ENCODE results near the gene SEC11A.
"Not testable (repeated sequence)": the region's sequence is repeated elsewhere in the genome, so short reads cannot be mapped to it uniquely, and the experiment has no call there.

Gene SEC11A

DNA sequence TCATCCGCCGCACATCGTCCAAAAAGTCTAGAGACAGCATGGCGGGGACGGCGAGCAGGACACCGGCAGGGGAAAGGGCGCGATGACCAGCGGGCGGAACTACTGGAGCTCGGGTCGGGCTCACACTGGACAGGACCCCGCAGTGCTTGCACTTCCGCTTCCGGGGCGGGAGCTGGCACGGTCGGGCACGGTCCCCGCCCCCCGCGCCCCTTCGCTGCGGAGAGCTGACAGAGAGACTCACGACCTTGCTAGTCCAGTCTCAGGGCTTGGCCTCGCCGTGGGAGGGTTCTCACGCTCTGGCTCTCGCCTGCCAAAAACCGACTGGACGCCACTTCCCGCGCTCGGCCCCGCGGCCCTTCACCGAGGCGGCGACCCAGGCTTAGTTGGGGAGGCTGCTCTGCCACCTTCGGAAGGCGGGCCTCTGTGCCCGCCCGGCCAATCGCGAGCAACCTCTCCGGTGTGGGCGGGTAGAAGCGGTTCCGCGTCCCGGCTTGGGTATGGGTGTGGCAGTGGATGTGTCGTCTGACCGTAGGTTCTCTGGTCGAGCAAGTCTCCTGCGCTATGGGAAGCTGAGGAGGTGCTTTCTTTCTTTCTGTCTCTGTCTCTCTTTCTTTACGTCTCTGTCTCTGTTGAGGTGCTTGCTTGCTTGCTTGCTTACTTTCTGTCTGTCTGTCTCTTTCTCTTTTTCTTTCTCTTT, at the start of gene SEC11A:
TSS of gene SEC11A (minus strand) at position 104 of the 697 bp plus-strand sequence. CDS start at position 40, 64 bp downstream.
- DNase-seq = peak; percentile 75

DNA sequence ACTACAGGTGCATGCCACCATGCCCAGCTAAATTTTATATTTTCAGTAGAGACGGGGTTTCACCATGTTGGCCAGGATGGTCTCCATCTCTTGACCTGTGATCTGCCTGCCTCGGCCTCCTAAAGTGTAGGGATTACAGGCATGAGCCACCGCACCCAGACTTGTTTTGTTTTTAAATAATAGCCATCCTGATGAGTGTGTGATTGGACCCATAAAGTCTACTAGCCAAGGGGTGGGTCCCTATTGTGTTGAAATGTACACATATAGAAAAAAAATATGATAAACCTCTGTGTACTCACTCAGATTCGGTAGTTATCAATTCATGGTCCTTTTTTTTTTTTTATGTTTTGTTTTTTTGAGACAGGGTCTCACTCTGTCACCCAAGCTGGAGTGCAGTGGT, 49.7 kb upstream of the SEC11A start:
- no peak for DNase-seq

DNA sequence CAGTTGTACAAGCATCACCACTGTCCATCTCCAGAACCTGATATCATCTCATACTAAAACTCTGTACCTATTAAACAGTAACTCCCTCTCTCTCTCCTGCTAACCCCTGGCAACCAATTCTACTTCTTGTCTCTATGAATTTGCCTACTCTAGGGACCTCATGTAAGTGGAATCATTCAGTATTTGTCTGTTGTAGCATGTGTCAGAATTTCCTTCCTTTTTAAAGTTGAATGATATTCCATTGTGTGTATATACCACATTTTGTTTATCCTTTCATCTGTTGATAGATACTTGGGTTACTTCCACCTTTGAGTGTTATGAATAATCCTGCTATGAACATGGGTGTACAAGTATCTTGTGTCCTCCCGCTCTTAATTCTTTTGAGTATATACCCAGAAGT, 49.0 kb upstream of the SEC11A start:
- DNase-seq = no peak

DNA sequence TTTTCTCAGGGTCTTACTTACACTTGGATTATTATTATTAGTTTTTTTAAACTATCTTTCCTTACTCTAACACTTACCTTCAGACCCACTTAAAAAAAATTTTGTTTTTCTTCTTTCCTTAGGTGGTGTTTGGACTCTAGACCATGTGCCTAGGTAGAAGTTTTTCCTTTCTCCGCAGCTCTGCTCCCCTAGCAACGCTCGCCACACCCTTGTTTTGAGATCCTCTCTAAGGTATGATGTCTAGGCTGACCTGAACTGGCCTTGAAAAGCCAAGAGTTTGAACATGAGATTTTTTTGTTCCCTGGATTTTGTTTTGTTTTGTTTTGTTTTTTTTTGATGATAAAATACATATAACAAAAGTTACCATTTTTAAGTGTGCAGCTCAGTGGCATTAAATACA, 48.6 kb upstream of the SEC11A start:
- DNase-seq = no peak

DNA sequence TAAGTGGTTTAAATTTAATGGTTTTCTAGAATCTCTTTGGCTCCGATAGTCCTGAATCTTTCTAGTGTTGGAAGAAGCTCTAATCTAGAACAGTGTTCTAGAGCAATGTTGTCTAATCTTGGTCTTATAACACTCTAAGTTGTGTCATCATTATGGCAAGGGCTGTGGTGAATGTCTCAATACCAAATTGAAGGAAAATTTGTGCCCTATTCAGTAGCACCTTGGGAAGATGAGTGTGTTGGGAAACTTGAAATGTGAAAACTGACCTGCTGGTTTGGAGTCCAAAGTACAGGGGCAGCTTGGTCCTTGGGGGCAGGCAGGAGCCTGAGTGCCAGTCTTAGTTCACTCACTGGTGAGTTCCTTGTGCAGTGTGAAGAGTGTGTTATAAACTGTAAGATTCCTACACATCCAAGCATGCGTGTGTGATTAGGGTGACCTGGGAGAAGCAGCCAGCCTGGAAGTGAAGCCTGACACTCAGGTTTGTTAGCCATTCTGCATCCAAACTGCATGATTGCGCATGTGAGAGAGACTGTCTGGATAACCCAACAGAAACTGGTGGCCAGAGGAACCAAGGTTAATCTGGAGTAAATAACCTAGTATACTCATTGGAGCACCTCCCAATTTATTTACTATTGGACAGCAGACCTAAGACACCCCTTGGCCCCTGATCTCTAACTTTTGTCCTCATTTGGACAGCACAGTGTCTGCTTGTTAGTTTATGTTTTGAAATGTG, 47.1 kb upstream of the SEC11A start:
- DNase-seq = no peak

DNA sequence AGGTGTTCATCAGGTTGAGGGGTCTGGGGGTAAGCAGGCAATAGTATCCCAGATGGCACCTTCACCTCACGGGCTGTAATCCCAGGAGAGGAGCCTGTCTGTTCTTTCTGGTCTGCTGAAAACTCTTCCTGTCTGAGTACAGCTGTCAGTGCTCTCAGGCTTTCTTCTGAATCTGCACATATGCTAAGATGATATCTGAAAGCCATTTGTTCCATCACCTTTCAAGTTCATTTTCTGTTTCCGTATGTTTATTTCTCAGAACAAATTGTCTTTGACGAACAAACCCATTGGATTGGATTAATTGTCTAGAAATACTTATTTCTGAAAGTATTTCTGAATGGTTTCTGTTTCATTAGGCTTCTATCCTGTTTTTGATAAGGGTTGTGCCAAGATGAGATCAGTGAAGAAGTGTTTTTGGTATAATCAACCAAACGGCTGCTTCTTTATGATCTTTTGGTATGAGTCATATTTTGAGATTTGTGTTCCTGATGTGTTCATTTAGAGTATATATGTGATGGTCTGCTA, 45.7 kb upstream of the SEC11A start:
- DNase-seq = no peak

DNA sequence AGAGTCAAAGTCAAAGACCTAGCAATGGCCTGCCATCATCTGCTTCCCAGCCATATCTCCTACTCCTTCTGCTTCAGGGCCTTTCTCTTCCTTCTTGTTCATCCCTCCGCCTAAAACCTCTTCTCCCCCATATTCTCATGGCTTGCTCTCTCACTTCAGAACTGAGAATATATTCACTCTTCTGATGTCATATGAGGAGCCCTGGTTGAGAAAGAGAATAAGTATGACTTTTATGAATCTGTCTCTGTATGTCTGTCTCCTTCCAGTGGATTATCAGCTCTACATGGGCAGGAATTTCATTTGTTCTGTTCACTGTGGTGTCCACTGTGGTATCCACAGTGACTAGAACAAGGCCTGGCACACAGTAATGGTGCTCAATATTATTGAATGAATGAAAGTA, 44.3 kb upstream of the SEC11A start:
- DNase-seq = no peak

DNA sequence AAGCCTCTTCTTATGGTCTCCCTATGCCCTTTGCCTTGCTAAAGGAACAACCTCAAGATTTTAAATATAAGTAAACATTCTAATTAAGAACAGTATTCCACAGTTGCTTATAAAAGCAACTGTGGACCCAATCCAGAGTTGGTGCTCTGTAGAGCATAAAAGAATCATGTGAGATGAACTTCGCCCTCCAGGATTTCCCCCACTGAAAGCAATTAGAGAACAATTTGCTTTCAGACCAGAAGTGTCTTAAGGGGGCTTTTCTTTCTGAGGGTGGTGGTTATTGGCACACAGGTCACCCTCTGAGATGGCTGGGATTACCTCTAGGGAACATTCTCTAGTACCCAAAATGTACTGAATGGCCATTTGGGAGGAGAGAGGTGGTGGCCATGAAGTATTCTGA, 43.1 kb upstream of the SEC11A start:
- no peak for DNase-seq

DNA sequence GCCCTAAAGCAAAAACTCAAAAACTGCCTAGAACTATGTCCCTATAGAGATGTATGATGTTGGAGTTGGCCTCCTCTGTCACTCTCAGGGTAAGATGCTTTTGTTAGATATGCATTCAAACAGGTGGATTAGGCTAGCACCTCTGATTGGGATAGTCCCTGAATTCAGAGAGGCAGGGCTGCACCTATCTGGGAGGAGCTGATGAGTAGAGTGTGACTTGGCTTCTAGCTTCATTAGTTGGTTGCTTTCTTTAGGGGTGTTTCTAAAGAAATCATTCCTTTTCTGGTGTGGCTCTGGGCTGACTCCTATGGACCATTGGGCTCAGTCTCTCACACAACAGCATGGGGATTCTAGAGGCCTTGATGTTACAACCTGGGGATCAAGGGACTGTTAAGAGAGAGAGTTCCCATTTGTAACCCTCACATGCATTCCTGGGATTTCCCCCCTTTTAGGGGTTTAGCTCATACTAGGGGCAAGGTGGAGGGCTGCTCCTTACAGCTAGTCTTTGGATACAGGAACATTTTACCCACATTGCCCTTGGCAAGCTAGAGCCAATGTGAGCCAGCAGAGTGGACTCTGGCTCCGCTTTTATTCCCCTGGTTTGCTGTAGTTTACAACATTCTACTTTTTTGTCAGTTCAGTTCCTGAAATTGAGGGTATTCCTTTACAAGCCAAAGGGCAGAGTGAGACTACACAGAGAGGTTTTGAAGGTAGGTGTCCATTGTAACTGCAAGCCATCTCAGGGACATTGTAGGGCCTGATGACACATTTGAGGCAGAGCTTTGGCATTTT, 40.0 kb upstream of the SEC11A start:
- DNase-seq = no peak

DNA sequence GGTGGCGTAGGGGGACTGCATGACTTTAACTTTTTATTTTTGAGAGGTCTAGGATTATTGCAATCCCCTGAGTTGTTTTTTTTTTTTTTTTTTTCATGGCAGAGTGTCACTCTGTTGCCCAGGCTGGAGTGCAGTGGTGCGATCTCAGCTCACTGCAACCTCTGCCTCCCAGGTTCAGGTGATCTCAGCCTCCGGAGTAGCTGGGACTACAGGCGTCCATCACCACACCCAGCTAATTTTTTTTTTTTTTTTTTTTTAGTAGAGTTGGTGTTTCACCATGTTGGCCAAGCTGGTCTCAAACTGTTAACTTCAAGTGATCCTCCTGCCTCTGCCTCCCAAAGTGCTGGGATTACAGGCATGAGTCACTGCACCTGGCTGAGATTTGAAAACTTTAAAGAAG, 39.0 kb upstream of the SEC11A start:
- DNase-seq = not testable (repeated sequence)

DNA sequence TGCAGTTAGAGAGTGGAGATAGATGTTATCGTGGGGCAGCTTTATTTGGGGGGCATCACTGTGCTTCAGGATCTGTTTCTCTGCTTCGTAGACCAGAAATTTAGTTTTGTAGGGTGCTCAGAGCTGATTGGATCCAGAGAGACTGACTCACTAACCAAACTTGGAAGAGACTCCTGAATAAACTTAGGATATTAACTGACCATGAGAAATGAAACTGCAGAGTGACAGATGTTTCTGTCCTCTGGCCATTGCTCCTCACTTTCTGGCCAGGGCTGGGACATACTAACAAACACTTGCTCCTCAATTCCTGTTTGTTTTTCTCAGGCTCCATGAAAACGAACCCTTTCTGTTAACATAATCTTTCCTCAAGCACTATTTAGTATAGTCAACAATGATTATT, 36.8 kb upstream of the SEC11A start:
- no peak for DNase-seq

DNA sequence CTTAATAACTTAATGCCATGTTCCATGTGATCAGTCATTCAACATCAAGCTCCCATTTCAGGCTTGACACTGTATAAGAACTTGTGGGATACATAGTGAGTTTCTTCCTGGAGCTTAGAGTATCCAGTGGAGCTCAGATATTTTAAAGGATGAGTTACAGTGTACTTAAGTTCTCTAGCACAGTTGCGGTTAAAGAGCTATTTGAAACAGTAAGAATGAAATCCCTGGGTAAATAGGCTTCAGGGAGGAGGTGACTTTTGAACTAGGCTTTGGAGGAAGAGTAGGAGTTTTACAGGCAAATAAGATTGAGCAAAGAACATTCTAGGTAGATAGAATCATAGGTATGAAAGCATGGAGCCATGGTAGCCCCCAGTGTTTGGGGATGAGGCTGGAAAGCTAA, 36.3 kb upstream of the SEC11A start:
- DNase-seq = no peak

DNA sequence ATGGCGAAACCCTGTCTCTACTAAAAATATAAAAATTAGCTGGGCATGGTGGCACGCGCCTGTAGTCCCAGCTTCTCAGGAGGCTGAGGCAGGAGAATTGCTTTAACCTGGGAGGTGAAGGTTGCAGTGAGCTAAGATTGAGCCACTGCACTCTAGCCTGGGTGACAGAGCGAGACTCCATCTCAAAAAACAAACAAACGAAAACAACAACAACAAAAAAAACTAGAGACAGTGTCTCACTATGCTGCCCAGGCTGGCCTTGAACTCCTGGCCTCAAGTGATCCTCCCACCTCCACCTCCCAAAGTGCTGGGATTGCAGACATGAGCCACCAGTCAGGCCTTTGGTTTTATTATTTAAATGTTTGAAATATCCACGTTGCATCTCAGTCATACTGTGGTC, 35.8 kb upstream of the SEC11A start:
- DNase-seq = not testable (repeated sequence)

DNA sequence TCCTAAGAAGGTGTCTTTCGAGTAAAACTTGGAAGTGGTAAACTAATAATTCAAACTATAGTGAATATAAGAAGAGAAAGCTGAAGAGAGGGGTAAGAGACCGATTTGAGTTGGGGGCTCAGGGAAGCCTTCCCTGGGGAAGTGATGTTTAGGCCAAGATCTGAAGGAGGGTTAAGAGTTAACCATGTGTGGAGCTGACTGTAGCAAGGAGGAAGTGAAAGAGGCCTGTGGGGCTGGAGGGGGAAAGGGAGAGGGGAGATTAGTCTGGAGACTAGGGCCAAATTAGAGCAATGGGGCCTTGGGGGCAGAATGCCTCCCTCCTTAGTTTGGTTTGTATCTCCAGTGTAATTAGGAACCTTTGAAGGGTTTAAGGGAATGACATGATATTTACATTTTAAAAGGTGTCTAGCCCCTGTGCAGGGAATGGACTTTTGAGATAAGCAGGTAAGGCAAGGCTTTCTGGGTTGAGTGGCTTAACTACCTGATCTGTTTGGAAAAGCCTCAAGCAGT, 34.7 kb upstream of the SEC11A start:
- DNase-seq = no peak

DNA sequence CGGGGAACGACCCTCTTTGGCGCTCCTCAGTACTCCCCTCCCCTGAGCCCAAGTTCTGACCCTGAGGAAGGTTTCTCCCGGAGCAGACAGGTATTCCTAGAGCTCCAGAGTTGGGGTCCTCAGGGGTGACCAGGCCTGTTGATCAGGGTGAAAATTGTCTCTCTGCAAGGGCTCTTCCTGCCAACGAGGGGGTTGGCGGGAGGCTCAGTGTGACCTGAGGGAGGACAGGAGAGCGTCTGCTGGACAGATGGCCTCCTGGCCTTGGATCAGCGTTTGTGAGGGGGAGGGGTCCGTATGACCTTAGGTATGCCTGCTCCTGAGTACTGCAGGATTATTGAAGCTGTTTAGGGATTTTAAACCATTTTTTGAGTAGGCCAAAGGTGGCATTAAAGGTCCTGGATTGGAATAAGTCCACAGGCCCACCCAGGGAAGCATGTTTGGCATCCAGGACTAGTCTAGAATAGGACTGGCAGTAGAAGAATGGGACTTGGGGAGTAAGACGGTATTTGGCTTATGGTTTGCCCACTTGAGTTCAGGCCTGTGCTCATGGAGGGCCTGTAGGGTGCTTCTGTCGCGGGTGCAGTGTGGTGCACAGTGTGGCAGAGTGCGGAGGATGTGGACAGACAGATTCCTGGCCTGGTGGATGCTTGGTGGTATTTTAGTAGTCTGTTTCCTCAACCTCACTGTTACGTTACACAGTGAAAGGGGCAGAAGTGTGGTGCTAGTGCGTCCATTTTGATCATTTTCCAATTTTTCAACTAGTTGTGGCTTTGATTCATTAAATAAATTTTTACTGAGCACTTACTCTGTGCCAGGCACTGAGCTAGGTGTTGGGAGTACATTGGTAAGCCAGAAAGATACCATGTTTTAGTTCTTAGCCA, 33.4 kb upstream of the SEC11A start:
- no peak for DNase-seq

DNA sequence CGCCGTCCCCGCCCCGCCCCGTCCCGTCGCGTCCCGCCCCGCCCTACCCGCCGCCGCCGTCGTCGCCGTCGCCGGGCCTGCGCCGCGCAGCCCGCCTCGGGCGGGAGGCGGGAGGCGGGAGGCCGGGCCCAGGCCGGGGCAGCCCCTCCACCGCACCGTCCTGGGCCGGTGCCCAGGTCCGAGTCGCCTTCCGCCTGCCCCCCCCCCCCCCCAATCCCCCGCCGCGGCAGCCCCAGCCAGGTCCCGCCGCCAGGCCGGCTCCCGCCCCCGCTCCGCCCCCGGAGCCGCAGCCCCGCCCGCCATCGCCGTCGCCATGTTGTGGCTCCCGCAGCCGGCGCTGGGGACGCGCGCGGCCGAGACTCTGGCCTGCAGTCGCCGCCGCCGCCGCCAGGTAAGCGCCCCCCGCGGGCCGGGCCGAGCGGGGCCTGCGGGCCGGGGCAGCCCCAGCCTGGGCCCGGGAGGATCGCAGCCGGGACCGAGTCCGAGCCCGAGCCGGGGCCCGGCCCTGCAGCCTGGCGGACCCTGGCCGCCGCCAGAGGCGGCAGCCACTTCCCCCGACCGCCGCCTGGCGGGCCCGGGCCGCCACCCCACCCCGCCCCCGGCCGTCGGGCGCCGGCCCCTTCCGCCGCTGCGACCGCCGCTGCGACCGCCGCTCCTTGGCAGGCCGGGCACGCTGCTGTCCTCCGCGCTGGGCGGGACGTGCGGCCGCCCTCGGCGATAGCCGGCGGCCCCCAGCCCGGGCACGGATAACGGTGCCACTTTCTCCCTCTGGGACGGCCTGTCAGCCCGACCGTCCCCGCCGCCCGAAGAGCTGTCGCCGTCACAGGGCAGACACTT, 32.6 kb upstream of the SEC11A start, which contains the start of gene ZNF592:
TSS of gene ZNF592 (plus strand) at position 319 of the 837 bp plus-strand sequence. CDS start 34,084 bp downstream, outside the sequence.
- no peak for DNase-seq

DNA sequence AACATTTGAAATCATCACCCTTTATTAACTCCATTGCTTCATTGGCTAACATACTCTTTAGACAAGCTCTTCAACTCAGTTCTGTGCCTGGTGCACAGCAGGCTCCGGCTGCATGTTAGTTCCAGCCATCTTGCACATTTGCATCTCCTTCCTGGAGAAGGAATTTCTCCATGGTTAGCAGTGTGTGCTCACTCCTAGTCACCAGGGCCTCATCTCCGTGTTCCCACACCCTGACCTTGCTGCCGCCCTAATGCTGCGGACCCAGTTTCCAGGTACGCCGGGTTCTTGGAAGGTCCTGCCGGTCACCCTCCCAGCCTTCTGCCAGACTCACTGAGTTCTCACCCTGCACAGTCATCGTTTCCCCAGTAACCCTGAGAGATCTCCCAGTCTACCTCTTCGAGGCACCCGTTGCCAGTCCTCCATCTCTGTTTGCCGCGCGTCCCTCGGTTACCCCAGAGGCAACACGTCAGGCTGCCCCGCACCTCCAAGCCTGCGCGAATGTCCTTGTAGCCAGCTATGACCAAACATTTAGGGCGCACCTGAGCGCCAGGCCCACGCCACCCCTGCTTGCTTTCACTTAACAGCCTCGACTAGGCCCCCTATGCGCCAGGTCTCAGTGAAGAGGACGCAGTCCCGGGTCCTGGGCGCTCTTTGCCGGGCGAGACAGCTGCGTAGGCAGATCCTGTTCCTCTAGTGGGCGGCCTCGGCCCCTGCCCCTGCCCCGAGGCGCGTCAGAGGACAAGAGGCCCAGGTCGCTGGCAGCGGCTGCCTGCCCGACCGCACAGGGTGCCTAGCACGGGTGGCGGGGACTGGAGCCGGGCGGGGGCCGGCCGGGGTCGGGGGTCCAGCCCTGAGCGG, 31.7 kb upstream of the SEC11A start:
- DNase-seq = no peak

DNA sequence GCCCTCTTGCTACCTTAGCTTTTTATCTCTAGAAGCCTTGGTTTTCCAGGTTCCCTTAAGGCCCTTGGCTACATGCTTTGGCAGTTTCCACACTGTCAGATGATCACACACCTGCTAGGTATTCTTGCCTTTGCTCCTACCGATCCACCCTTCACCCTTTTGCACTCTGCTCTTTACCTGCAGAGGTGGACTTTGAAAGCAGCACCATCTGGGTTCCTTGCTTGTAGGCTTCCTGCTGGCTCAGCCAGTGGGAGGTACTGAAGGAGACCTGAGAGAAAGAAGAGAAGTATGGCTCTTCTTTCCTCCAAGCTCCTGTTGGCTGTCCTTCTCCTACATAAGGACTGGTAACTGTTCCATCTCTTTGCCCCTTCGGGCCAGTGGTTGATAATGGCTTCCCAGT, 25.2 kb upstream of the SEC11A start:
- DNase-seq = no peak

DNA sequence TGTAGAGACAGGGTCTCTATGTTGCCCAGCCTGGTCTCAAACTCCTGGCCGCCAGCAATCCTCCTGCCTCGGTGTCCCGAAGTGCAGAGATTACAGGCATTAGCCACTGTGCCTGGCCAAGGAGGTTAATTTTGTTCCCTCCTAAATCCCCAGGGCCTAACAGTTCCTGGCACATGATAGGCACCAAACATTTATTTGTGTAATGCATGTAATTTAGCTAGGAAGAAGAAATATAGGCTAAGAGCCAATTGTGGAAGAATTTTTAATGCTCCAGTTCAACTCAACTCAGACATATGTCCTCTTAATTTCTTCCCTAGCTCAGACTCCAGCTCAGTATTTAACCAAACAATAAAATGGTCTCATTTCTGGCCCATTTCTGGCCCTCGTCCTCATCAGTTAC, 24.8 kb upstream of the SEC11A start:
- no peak for DNase-seq

DNA sequence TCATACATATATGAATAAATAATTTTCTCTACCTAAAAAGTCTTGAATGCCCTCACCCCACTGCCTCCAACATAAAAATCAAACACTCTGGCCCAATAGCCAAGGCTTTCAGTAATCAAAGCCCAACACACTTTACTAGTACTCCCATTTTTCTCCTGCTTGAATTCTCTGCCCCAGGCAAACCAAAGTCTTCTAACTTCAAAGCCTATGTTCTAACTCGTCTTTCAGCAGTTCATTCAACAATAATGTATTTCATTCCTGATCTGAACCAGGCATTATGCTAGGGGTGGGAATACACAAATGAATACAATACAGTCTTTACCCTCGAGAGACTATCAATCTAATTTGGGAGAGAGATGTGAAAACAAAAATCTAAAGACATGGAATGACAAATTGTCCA, 21.1 kb upstream of the SEC11A start:
- no peak for DNase-seq

Measured in amniotic stem cell (primary cell).